Measurements from ENCODE around the gene IFT88.

IFT88 gene

DNA sequence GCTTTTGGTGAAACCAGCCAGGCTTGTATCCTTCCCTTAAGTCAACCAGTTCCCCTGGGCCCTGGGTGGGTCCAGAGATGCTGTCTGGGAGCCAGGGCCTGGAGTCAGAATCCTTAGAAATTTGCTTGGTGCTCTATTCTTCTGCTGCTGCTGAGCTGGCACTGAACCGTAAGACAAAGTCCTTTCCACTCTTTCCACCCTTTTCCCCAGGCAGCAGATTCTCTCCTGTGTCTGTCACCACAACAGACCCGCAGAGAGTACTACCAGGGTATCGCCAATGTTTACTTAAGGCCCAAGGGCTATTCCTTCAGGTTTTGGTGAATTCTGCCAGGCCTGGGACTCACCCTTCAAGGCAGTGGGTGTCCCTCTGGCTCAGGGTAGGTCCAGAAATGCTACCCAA, 12.2 kb downstream of the IFT88 start:
- TF ChIP-seq, protein P1, sequence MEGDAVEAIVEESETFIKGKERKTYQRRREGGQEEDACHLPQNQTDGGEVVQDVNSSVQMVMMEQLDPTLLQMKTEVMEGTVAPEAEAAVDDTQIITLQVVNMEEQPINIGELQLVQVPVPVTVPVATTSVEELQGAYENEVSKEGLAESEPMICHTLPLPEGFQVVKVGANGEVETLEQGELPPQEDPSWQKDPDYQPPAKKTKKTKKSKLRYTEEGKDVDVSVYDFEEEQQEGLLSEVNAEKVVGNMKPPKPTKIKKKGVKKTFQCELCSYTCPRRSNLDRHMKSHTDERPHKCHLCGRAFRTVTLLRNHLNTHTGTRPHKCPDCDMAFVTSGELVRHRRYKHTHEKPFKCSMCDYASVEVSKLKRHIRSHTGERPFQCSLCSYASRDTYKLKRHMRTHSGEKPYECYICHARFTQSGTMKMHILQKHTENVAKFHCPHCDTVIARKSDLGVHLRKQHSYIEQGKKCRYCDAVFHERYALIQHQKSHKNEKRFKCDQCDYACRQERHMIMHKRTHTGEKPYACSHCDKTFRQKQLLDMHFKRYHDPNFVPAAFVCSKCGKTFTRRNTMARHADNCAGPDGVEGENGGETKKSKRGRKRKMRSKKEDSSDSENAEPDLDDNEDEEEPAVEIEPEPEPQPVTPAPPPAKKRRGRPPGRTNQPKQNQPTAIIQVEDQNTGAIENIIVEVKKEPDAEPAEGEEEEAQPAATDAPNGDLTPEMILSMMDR (IDR thresholded peaks at IDR 0.05; ENCODE audit: low read depth, low read length) = no peak
- no peak for DNase-seq (ENCODE audit: extremely low read depth, low read depth)

DNA sequence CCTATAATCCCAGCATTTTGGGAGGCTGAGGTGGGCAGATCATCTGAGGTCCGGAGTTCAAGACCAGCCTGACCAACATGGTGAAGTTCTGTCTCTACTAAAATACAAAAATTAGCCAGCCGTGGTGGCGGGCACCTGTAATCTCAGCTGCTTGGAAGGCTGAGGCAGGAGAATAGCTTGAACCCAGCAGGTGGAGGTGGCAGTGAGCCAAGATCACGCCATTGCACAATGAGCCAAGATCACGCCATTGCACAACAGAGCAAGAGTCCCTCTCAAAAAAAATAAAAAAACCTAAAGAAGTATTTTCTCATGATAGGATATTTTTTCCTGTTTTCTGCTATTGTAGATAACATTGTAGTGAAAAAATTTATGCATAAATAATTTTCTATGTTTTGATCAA, 13.3 kb downstream of the IFT88 start:
- TF ChIP-seq, protein P1 (IDR thresholded peaks at IDR 0.05; ENCODE audit: low read depth, low read length) = no peak
- DNase-seq (ENCODE audit: extremely low read depth, low read depth) = no peak

DNA sequence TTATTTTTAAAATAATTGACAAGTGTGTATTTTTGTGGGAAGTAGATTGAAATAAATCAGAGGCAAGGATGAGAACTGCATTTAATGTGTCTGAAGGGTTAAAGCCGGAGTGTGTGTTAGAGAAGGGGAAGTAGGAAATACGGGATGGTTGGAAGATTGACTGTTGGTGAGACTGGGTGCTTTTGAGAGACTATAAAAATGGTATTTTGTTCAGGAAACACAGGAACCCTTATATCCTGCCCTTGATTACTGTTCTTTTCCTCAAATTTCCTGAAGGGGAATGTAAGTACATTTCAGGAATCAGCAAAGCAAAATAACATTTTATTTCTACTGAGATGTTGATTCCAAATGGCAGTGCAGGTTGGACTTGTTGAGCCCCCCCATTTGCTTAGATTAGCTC, 15.1 kb downstream of the IFT88 start:
- no peak for DNase-seq (ENCODE audit: extremely low read depth, low read depth)

DNA sequence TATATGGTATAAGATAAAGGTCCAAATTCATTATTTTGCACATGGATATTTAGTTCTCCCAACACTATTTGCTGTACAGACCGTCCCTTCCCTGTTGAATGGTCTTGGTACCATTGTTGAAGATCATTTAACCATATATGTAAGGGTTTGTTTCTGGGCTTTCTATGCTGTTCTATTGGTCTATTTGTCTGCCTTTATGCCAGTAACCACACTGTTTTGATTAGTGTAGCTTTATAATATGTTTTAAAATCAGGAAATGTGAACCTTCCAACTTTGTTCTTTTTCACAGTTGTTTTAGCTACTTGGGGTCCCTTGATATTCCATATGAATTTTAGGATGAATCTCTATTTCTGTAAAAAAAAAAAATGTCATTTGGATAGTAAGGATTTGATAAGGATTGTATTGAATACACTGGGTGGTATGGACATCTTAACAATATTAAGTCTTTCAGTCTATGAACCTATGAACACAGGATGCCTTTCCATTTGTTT, 16.9 kb downstream of the IFT88 start:
- TF ChIP-seq, protein P1 (IDR thresholded peaks at IDR 0.05; ENCODE audit: low read depth, low read length) = no peak
- DNase-seq (ENCODE audit: extremely low read depth, low read depth) = no peak

More for the DNA sequence above, 15.1 kb downstream of the IFT88 start:
- TF ChIP-seq, protein P1 (IDR thresholded peaks at IDR 0.05; ENCODE audit: low read depth, low read length) = no peak

DNA sequence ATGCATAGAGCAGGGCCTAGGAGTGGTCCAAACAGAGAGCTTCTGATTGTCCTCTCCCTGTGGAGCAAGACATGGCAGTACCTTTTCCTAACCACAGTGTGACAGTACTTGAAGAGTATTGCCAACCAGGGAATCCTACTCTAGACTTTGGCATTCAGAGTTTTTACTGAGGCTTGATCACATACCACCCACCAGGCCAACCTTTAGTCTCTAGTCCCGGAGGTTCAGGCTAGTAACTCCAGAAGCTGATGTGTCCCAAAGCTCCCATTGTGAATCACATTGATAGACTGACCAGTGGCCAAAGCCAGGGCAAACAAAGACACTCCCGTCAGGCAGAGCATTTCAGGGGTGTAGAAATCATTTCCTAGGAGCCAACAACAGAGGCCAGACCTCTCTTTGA, 18.4 kb downstream of the IFT88 start:
- TF ChIP-seq, protein P1 (IDR thresholded peaks at IDR 0.05; ENCODE audit: low read depth, low read length) = no peak
- no peak for DNase-seq (ENCODE audit: extremely low read depth, low read depth)

DNA sequence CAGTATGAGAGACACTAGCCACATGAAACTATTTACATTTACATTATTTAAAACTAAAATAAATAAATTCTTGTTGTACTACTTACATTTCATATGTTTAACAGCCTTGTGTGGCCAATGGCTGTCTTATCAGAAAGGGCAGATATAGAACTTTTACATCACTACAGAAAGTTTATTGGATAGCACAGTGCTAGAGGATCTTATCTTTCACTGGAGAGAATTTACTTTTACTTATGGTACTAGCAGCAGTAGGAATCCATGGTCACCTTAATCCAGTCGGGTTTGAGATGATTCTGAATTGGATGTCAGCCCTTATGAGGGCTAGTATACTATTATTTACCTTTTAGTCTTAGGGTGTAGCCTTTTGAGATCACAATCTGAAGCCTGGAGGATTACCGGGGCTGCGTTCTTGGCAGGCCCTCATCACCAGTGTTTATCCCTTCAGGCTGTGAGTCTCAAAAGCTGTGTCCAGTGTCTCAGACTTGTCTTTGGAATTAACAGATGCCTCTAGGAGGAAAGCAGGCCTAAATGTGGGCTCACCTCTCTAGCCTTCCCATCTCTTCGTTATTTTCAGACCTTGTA, 21.7 kb downstream of the IFT88 start:
- no peak for DNase-seq (ENCODE audit: extremely low read depth, low read depth)
- TF ChIP-seq, protein P1 (IDR thresholded peaks at IDR 0.05; ENCODE audit: low read depth, low read length) = no peak

DNA sequence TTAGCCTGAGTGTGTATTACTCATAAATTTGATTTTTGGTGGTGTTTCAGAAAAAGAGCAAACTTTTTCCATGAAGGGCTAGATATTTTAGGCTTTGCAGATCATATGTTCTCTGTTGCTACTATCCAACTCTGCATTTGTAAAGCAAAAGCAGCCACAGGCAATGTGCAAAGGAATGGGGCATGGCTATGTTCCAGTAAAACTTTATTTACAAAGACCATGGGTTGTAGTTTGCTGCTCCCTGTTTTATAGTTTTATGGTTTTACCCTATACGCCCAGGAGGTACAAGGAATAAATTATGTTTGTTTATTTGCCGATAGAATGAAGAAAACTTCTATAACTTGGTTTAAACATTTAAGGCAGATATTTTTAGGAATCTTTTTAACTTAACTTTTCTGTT, 23.6 kb downstream of the IFT88 start:
- no peak for DNase-seq (ENCODE audit: extremely low read depth, low read depth)

More for the DNA sequence above, 23.6 kb downstream of the IFT88 start:
- TF ChIP-seq, protein P1 (IDR thresholded peaks at IDR 0.05; ENCODE audit: low read depth, low read length) = no peak
